ENCODE results near the gene TFAP2D.

GRCh38 chr6:50707191-50707590 lies 6.1 kb upstream of the TFAP2D start:
- TF ChIP-seq EZH2 (IDR thresholded peaks at IDR 0.05; ENCODE audit: borderline replicate concordance, insufficient read depth, low read length, poor library complexity, severe bottlenecking) (no peak), EP300 (conservative IDR thresholded peaks at IDR 0.05; ENCODE audit: poor library complexity, severe bottlenecking) (no peak), RAD21 (conservative IDR thresholded peaks at IDR 0.05) (no peak), REST (IDR thresholded peaks at IDR 0.05; ENCODE audit: borderline replicate concordance) (no peak), POLR2AphosphoS5 (IDR thresholded peaks at IDR 0.05) (no peak), TAF1 (IDR thresholded peaks at IDR 0.05; ENCODE audit: low read depth) (no peak), SMC3 (conservative IDR thresholded peaks at IDR 0.05; ENCODE audit: poor library complexity) (no peak), MXI1 (conservative IDR thresholded peaks at IDR 0.05; ENCODE audit: poor library complexity, severe bottlenecking) (no peak)
- TF ChIP-seq, protein P1, sequence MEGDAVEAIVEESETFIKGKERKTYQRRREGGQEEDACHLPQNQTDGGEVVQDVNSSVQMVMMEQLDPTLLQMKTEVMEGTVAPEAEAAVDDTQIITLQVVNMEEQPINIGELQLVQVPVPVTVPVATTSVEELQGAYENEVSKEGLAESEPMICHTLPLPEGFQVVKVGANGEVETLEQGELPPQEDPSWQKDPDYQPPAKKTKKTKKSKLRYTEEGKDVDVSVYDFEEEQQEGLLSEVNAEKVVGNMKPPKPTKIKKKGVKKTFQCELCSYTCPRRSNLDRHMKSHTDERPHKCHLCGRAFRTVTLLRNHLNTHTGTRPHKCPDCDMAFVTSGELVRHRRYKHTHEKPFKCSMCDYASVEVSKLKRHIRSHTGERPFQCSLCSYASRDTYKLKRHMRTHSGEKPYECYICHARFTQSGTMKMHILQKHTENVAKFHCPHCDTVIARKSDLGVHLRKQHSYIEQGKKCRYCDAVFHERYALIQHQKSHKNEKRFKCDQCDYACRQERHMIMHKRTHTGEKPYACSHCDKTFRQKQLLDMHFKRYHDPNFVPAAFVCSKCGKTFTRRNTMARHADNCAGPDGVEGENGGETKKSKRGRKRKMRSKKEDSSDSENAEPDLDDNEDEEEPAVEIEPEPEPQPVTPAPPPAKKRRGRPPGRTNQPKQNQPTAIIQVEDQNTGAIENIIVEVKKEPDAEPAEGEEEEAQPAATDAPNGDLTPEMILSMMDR (IDR thresholded peaks at IDR 0.05; ENCODE audit: poor library complexity, severe bottlenecking): no peak

Data from neural cell (in vitro differentiated cells).